Endodermal cell (in vitro differentiated cells): ENCODE data around the gene NAA15. TPM values are rescaled to one million over a fixed set of nuclear protein-coding genes. Genes with fewer than 3 reads are reported as not detected.
"Not testable (repeated sequence)": the region's sequence is repeated elsewhere in the genome, so short reads cannot be mapped to it uniquely, and the experiment has no call there.

Source experiments
- DNase-seq: peaks from one replicate; pipeline ENCODE4 v3.0.0-alpha.2; 2017
- H3K27ac ChIP-seq: 2 replicates; pipeline ENCODE4 v1.5.1; 2013; ENCODE audit warnings: mild to moderate bottlenecking, low read depth, low read length, moderate library complexity
- H3K27me3 ChIP-seq: 2 replicates; pipeline ENCODE4 v1.6.1; 2013; ENCODE audit warnings: mild to moderate bottlenecking, low read length, moderate library complexity; ENCODE audit not compliant: insufficient read depth, control insufficient read depth, poor library complexity, severe bottlenecking
- H3K36me3 ChIP-seq: 2 replicates; pipeline ENCODE4 v1.7.0; 2013; ENCODE audit warnings: mild to moderate bottlenecking, low read length, moderate library complexity; ENCODE audit not compliant: control insufficient read depth, insufficient read depth
- H3K4me1 ChIP-seq: one replicate; pipeline ENCODE4 v1.7.0; 2013; ENCODE audit warnings: low read length; ENCODE audit not compliant: control insufficient read depth, insufficient read depth
- H3K4me3 ChIP-seq: 2 replicates; pipeline ENCODE4 v1.5.1; 2013; ENCODE audit warnings: mild to moderate bottlenecking, low read length, moderate library complexity
- H3K9ac ChIP-seq: 2 replicates; pipeline ENCODE4 v1.6.1; 2013; ENCODE audit warnings: mild to moderate bottlenecking, low read length, moderate library complexity; ENCODE audit not compliant: poor library complexity, severe bottlenecking; ENCODE audit errors: extremely low read depth
- H3K9me3 ChIP-seq: 2 replicates; pipeline ENCODE4 v1.6.1; 2013; ENCODE audit warnings: mild to moderate bottlenecking, low read length, moderate library complexity; ENCODE audit not compliant: control insufficient read depth
- H3K27ac Mint-ChIP-seq: 2 replicates; pipeline ENCODE4 v1.8.0; 2020; ENCODE audit warnings: mixed read lengths
- H3K27me3 Mint-ChIP-seq: 2 replicates; pipeline ENCODE4 v1.8.0; 2021; ENCODE audit warnings: mild to moderate bottlenecking, mixed read lengths; ENCODE audit not compliant: insufficient read depth
- H3K36me3 Mint-ChIP-seq: 2 replicates; pipeline ENCODE4 v1.8.0; 2020; ENCODE audit warnings: low read depth, mixed read lengths
- H3K4me1 Mint-ChIP-seq: 2 replicates; pipeline ENCODE4 v1.8.0; 2020; ENCODE audit warnings: mixed read lengths
- H3K4me3 Mint-ChIP-seq: 2 replicates; pipeline ENCODE4 v1.8.0; 2020; ENCODE audit warnings: mild to moderate bottlenecking, moderate library complexity, mixed read lengths
- H3K9me3 Mint-ChIP-seq: 2 replicates; pipeline ENCODE4 v1.8.0; 2020; ENCODE audit warnings: mild to moderate bottlenecking, mixed read lengths
- WGBS, 2 experiments: methylation state at CpG; one replicate each; pipeline versions ENCODE4 v1.1.5 to v1.1.7; 2013; ENCODE audit warnings: missing lambda C conversion rate in 2 of 2, mixed read lengths in 1 of 2; ENCODE audit not compliant: insufficient coverage in 1 of 2, insufficient read length in 1 of 2; 5-methylcytosine and 5-hydroxymethylcytosine counted together
- total RNA-seq, 2 donors: library from RNA; stranded (reverse); fragmentation: NEBNext Ultra II Directional in 1 of 2; extraction: Animal tissue kit (Norgen Biotek cat#: 25700) in 1 of 2; gene quantifications; 2 replicates in 1 of 2; 3 replicates in 1 of 2; pipeline ENCODE4 v1.2.1, GENCODE V29; 2021
- TF ChIP-seq, protein P1 (sequence below): fragments of 200-600 bp; sonication (generic); conservative IDR thresholded peaks from 2 replicates; pipeline ENCODE4 v1.5.0; 2021; ENCODE audit warnings: antibody characterized with exemption, mild to moderate bottlenecking

NAA15 gene
- total RNA-seq, 2 donors from 2014 or later = 64.7 to 78.9 TPM

GRCh38 chr4:139438141-139438540 lies 136.8 kb downstream of the NAA15 start:
- Mint-ChIP-seq H3K4me3 (no peak overlapping the region), H3K36me3 (peaks cover 49% of the 10 kb centered on the region), H3K27me3 (no peaks in the 10 kb centered on the region), H3K27ac (no peak overlapping the region), H3K9me3 (peaks cover 61% of the 10 kb centered on the region), H3K4me1 (no peaks in the 10 kb centered on the region)
- Histone ChIP-seq H3K4me3 (peak overlapping the region; percentile 57), H3K9me3 (peaks cover 53% of the 10 kb centered on the region), H3K36me3 (peaks cover 31% of the 10 kb centered on the region), H3K27me3 (no peaks in the 10 kb centered on the region), H3K27ac (no peak overlapping the region), H3K4me1 (no peaks in the 10 kb centered on the region), H3K9ac (no peak overlapping the region)
- TF ChIP-seq, protein P1, sequence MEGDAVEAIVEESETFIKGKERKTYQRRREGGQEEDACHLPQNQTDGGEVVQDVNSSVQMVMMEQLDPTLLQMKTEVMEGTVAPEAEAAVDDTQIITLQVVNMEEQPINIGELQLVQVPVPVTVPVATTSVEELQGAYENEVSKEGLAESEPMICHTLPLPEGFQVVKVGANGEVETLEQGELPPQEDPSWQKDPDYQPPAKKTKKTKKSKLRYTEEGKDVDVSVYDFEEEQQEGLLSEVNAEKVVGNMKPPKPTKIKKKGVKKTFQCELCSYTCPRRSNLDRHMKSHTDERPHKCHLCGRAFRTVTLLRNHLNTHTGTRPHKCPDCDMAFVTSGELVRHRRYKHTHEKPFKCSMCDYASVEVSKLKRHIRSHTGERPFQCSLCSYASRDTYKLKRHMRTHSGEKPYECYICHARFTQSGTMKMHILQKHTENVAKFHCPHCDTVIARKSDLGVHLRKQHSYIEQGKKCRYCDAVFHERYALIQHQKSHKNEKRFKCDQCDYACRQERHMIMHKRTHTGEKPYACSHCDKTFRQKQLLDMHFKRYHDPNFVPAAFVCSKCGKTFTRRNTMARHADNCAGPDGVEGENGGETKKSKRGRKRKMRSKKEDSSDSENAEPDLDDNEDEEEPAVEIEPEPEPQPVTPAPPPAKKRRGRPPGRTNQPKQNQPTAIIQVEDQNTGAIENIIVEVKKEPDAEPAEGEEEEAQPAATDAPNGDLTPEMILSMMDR = no peak
- no peak for DNase-seq
- 91 to 100% methylated on average over 1 to 2 of the region's 2 CpGs for WGBS, 2 experiments

- no peaks in the 10 kb centered on the region for H3K4me1 ChIP-seq
- no peak overlapping the region for H3K4me3 ChIP-seq
- no peak overlapping the region for H3K27ac ChIP-seq
- no peaks in the 10 kb centered on the region for H3K4me1 Mint-ChIP-seq
- TF ChIP-seq, protein P1 = no peak
- 90 to 95% methylated on average over 2 to 4 of the region's 4 CpGs for WGBS, 2 experiments
- DNase-seq = no peak
- H3K27me3 ChIP-seq = no peaks in the 10 kb centered on the region
- no peaks in the 10 kb centered on the region for H3K27me3 Mint-ChIP-seq
- no peak overlapping the region for H3K9ac ChIP-seq
- peaks cover 42% of the 10 kb centered on the region for H3K9me3 Mint-ChIP-seq
- peaks cover 43% of the 10 kb centered on the region for H3K36me3 Mint-ChIP-seq
- peaks cover 31% of the 10 kb centered on the region for H3K36me3 ChIP-seq
- H3K27ac Mint-ChIP-seq = no peak overlapping the region
- peaks cover 42% of the 10 kb centered on the region for H3K9me3 ChIP-seq
- H3K4me3 Mint-ChIP-seq = no peak overlapping the region
Measured at GRCh38 chr4:139441029-139441428, 139.7 kb downstream of the NAA15 start.

GRCh38 chr4:139443661-139444060 lies 142.4 kb downstream of the NAA15 start:
- Histone ChIP-seq H3K9ac (no peak overlapping the region), H3K4me1 (no peaks in the 10 kb centered on the region), H3K4me3 (no peak overlapping the region), H3K27ac (no peak overlapping the region), H3K36me3 (peaks cover 10% of the 10 kb centered on the region), H3K9me3 (peaks cover 17% of the 10 kb centered on the region), H3K27me3 (no peaks in the 10 kb centered on the region)
- Mint-ChIP-seq H3K4me3 (no peak overlapping the region), H3K27me3 (no peaks in the 10 kb centered on the region), H3K4me1 (no peaks in the 10 kb centered on the region), H3K27ac (no peak overlapping the region), H3K36me3 (peaks cover 26% of the 10 kb centered on the region), H3K9me3 (peaks cover 23% of the 10 kb centered on the region)
- no peak for DNase-seq
- WGBS, 2 experiments = 87 to 98% methylated on average over 5 to 7 of the region's 7 CpGs
- TF ChIP-seq, protein P1 = no peak

GRCh38 chr4:139444881-139445280 lies 143.6 kb downstream of the NAA15 start:
- not testable (repeated sequence) for DNase-seq, H3K4me1 ChIP-seq, H3K4me3 Mint-ChIP-seq, H3K27me3 Mint-ChIP-seq, H3K27ac ChIP-seq, H3K4me3 ChIP-seq, H3K4me1 Mint-ChIP-seq, H3K36me3 ChIP-seq, H3K9me3 ChIP-seq, H3K27me3 ChIP-seq, H3K27ac Mint-ChIP-seq, H3K9ac ChIP-seq
- peaks cover 12% of the 10 kb centered on the region for H3K9me3 Mint-ChIP-seq
- 50 to 62% methylated on average over 2 to 3 of the region's 3 CpGs for WGBS, 2 experiments
- peaks cover 25% of the 10 kb centered on the region for H3K36me3 Mint-ChIP-seq

DNA sequence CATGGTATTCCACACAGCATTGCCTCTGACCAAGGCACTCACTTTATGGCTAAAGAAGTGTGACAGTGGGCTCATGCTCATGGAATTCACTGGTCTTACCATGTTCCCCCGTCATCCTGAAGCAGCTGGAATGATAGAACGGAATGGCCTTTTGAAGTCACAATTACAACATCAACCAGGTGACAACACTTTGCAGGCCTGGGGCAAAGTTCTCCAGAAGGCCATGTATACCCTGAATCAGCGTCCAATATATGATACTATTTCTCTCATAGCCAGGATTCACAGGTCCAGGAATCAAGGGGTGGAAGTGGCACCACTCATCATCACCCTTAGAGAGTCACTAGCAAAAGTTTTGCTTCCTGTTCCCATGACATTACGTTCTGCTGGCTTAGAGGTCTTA lies 145.8 kb downstream of the NAA15 start:
- H3K9ac ChIP-seq, H3K4me1 ChIP-seq, H3K4me1 Mint-ChIP-seq: not testable (repeated sequence)

More for the DNA sequence above, 145.8 kb downstream of the NAA15 start:
- H3K36me3 Mint-ChIP-seq = peaks cover 24% of the 10 kb centered on the region
- H3K27ac ChIP-seq, DNase-seq, H3K27me3 Mint-ChIP-seq, H3K9me3 ChIP-seq, H3K9me3 Mint-ChIP-seq, H3K27ac Mint-ChIP-seq, H3K27me3 ChIP-seq, H3K4me3 Mint-ChIP-seq, H3K4me3 ChIP-seq: not testable (repeated sequence)
- 87 to 93% methylated on average over 4 of the region's 4 CpGs for WGBS, 2 experiments
- H3K36me3 ChIP-seq = peaks cover 14% of the 10 kb centered on the region
